Measurements from ENCODE around the gene AOPEP.

AOPEP gene

GRCh38 chr9:95132366-95133324 is 406.1 kb downstream of the AOPEP start:
- no peaks in the 10 kb centered on the region for H3K36me3 ChIP-seq (ENCODE audit: insufficient read depth, low read depth, low read length)
- peaks cover 36% of the 10 kb centered on the region for H3K4me1 ChIP-seq (ENCODE audit: insufficient read depth, low read length)
- no peaks in the 10 kb centered on the region for H3K27me3 ChIP-seq (ENCODE audit: insufficient read depth, low read length)
- H3K27ac ChIP-seq (ENCODE audit: low read length): no peak overlapping the region
- no peak overlapping the region for H3K4me3 ChIP-seq (ENCODE audit: low read length)
- H3K9me3 ChIP-seq (ENCODE audit: insufficient read depth, low read depth, low read length): no peaks in the 10 kb centered on the region
- no peak overlapping the region for H3K9ac ChIP-seq (ENCODE audit: low read depth, low read length)

- Histone ChIP-seq H3K27ac (ENCODE audit: low read length) (no peak overlapping the region), H3K27me3 (ENCODE audit: insufficient read depth, low read length) (no peaks in the 10 kb centered on the region), H3K4me3 (ENCODE audit: low read length) (no peak overlapping the region), H3K9me3 (ENCODE audit: insufficient read depth, low read depth, low read length) (no peaks in the 10 kb centered on the region), H3K9ac (ENCODE audit: low read depth, low read length) (no peak overlapping the region), H3K36me3 (ENCODE audit: insufficient read depth, low read depth, low read length) (no peaks in the 10 kb centered on the region), H3K4me1 (ENCODE audit: insufficient read depth, low read length) (peaks cover 30% of the 10 kb centered on the region)
Measured at GRCh38 chr9:95133325-95133705, 406.8 kb downstream of the AOPEP start.

GRCh38 chr9:95134457-95134881 is 408.0 kb downstream of the AOPEP start:
- Histone ChIP-seq H3K27ac (ENCODE audit: low read length) (no peak overlapping the region), H3K36me3 (ENCODE audit: insufficient read depth, low read depth, low read length) (no peaks in the 10 kb centered on the region), H3K4me3 (ENCODE audit: low read length) (no peak overlapping the region), H3K27me3 (ENCODE audit: insufficient read depth, low read length) (no peaks in the 10 kb centered on the region), H3K9me3 (ENCODE audit: insufficient read depth, low read depth, low read length) (no peaks in the 10 kb centered on the region), H3K9ac (ENCODE audit: low read depth, low read length) (no peak overlapping the region), H3K4me1 (ENCODE audit: insufficient read depth, low read length) (peaks cover 28% of the 10 kb centered on the region)

GRCh38 chr9:95135756-95136155 is 409.3 kb downstream of the AOPEP start:
- Histone ChIP-seq H3K4me3 (ENCODE audit: low read length) (no peak overlapping the region), H3K9ac (ENCODE audit: low read depth, low read length) (no peak overlapping the region), H3K9me3 (ENCODE audit: insufficient read depth, low read depth, low read length) (no peaks in the 10 kb centered on the region), H3K27me3 (ENCODE audit: insufficient read depth, low read length) (no peaks in the 10 kb centered on the region), H3K36me3 (ENCODE audit: insufficient read depth, low read depth, low read length) (no peaks in the 10 kb centered on the region), H3K27ac (ENCODE audit: low read length) (no peak overlapping the region), H3K4me1 (ENCODE audit: insufficient read depth, low read length) (peaks cover 15% of the 10 kb centered on the region; the same call in 1 of the 2 replicates)

All from iPS-20b (cell line).